ENCODE data around the gene TLX3. TPM values are rescaled to one million over a fixed set of nuclear protein-coding genes. Genes with fewer than 3 reads are reported as not detected.

Gene TLX3
- total and polyA plus RNA-seq, 12 donors, result 0.17 TPM; not detected in 11

- no peak overlapping the region for H3K27ac ChIP-seq
- H3K4me3 ChIP-seq, result peak overlapping the region in 1 of 4 donors; percentile 28
- peaks cover 14 to 39% of the 10 kb centered on the region in 2 donors for H3K4me1 ChIP-seq (replicated peaks in 1 of 2)
- H3K9me3 ChIP-seq (replicated peaks in 1 of 3), result no peaks in the 10 kb centered on the region
- DNase-seq, result no peak
- intact Hi-C loops (cut with DNase I), result no loop called here
- H3K36me3 ChIP-seq (replicated peaks in 1 of 2), result no peaks in the 10 kb centered on the region
- TF ChIP-seq CTCF (IDR thresholded peaks at IDR 0.05), result no peak
- no peak for TF ChIP-seq POLR2A (IDR thresholded peaks at IDR 0.05)
- H3K27me3 ChIP-seq, result peaks cover 72% of the 10 kb centered on the region
- WGBS, 4 donors, result 6 to 23% (median 10%) methylated on average over 13 to 66 of the region's 66 CpGs
Observed at GRCh38 chr5:171316258-171317121, 7.4 kb downstream of the TLX3 start.

DNA sequence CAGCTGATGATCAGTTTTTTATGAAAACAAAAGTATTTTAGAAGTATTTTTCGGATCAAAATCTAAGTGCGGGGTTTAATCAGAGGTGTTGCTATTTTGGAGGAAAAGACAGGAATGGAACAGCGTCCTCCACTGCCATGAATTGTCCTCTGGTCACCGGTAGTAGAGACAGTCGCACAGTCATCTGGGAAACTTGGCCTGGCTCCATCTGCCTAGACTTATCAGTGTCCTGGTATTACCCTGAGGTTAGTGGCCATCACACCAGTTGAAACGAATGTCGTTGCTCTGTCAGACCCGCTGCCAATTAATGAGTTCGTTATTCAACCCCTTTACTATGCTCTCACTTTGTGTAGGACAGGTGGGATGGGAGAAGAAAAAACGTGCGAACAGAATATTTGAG is 8.2 kb downstream of the TLX3 start:
- H3K27ac ChIP-seq, result no peak overlapping the region
- peaks cover 7 to 31% of the 10 kb centered on the region in 2 donors for H3K4me1 ChIP-seq (replicated peaks in 1 of 2)
- H3K9me3 ChIP-seq (replicated peaks in 1 of 3), result no peaks in the 10 kb centered on the region
- intact Hi-C loops (cut with DNase I), result no loop called here
- H3K4me3 ChIP-seq, result peak overlapping the region in 1 of 4 donors; percentile 28
- 15 to 21% (median 15%) methylated on average over 11 of the region's 11 CpGs for WGBS, 4 donors
- TF ChIP-seq POLR2A (IDR thresholded peaks at IDR 0.05) (no peak), CTCF (IDR thresholded peaks at IDR 0.05) (no peak)
- H3K36me3 ChIP-seq (replicated peaks in 1 of 2), result no peaks in the 10 kb centered on the region
- DNase-seq, result peak in 4 of 7 donors; percentile 28 to 58 (median 42)
- peaks cover 65% of the 10 kb centered on the region for H3K27me3 ChIP-seq

GRCh38 chr5:171318026-171318425 is 9.0 kb downstream of the TLX3 start:
- Histone ChIP-seq H3K4me1 (replicated peaks in 1 of 2) (peaks cover 7 to 25% of the 10 kb centered on the region in 2 donors), H3K4me3 (no peak overlapping the region), H3K9me3 (replicated peaks in 1 of 3) (no peaks in the 10 kb centered on the region), H3K27me3 (peaks cover 61% of the 10 kb centered on the region), H3K27ac (no peak overlapping the region), H3K36me3 (replicated peaks in 1 of 2) (no peaks in the 10 kb centered on the region)
- 11 to 19% (median 13%) methylated on average over 7 to 9 of the region's 9 CpGs for WGBS, 4 donors
- intact Hi-C loops (cut with DNase I), result no loop called here
- no peak for DNase-seq
- TF ChIP-seq CTCF (IDR thresholded peaks at IDR 0.05) (no peak), POLR2A (IDR thresholded peaks at IDR 0.05) (no peak)

- no peak overlapping the region for H3K27ac ChIP-seq
- no peaks in the 10 kb centered on the region for H3K9me3 ChIP-seq (replicated peaks in 1 of 3)
- DNase-seq, result no peak
- no peaks in the 10 kb centered on the region for H3K36me3 ChIP-seq (replicated peaks in 1 of 2)
- H3K4me3 ChIP-seq, result no peak overlapping the region
- peaks cover under 1 to 7% of the 10 kb centered on the region in 2 donors for H3K4me1 ChIP-seq (replicated peaks in 1 of 2)
- TF ChIP-seq CTCF (IDR thresholded peaks at IDR 0.05) (no peak), POLR2A (IDR thresholded peaks at IDR 0.05) (no peak)
- WGBS, 4 donors, result 71 to 77% (median 74%) methylated on average over 7 of the region's 7 CpGs
- intact Hi-C loops (cut with DNase I), result no loop called here
- H3K27me3 ChIP-seq, result peaks cover 38% of the 10 kb centered on the region
Observed at GRCh38 chr5:171321447-171321846, 12.4 kb downstream of the TLX3 start.

Measured in adrenal gland (tissue), 12 donors.